ENCODE measurements around the gene GPS1.
A peak's percentile ranks its signal among the peaks of the same experiment; 100 is the strongest.

Gene GPS1

GRCh38 chr17:82064433-82065192, 12.9 kb downstream of the GPS1 start:
- peaks cover 47% of the 10 kb centered on the region for H3K36me3 ChIP-seq (replicated peaks)
- peaks cover 7% of the 10 kb centered on the region for H3K4me1 ChIP-seq
- no peaks in the 10 kb centered on the region; the same call in 1 of the 2 replicates for H3K9me3 ChIP-seq
- H3K27me3 ChIP-seq (ENCODE audit: low read depth) = no peaks in the 10 kb centered on the region
- peak overlapping the region; percentile 86 for H3K4me3 ChIP-seq
- DNase-seq (ENCODE audit: low spot score in 2 of 2) = no peak
- in situ Hi-C loops (cut with MboI; ENCODE audit: low sequenced_read_pairs) = no loop called here

GRCh38 chr17:82065193-82065637, 13.5 kb downstream of the GPS1 start:
- Histone ChIP-seq H3K36me3 (replicated peaks) (peaks cover 41% of the 10 kb centered on the region), H3K27me3 (ENCODE audit: low read depth) (no peaks in the 10 kb centered on the region), H3K9me3 (no peaks in the 10 kb centered on the region; the same call in 1 of the 2 replicates), H3K4me3 (peak overlapping the region; percentile 86), H3K4me1 (peaks cover 7% of the 10 kb centered on the region)
- in situ Hi-C loops (cut with MboI; ENCODE audit: low sequenced_read_pairs) = no loop called here
- no peak for DNase-seq (ENCODE audit: low spot score in 2 of 2)

GRCh38 chr17:82065638-82066303, 14.1 kb downstream of the GPS1 start, which contains the start of gene DUS1L:
Gene DUS1L (minus strand): TSS chr17:82065804. CDS start chr17:82065059, 745 bp downstream.
- no peaks in the 10 kb centered on the region; the same call in 1 of the 2 replicates for H3K9me3 ChIP-seq
- peaks cover 35% of the 10 kb centered on the region for H3K36me3 ChIP-seq (replicated peaks)
- no peaks in the 10 kb centered on the region for H3K27me3 ChIP-seq (ENCODE audit: low read depth)
- peak within 1 kb of the TSS; percentile 86 for H3K4me3 ChIP-seq
- DNase-seq (ENCODE audit: low spot score in 2 of 2) = peak; percentile 22 to 63
- peaks cover 7% of the 10 kb centered on the region for H3K4me1 ChIP-seq
- in situ Hi-C loops (cut with MboI; ENCODE audit: low sequenced_read_pairs) = no loop called here

- no peak for DNase-seq (ENCODE audit: low spot score in 2 of 2)
- Histone ChIP-seq H3K36me3 (replicated peaks) (no peaks in the 10 kb centered on the region), H3K4me1 (peaks cover 7% of the 10 kb centered on the region), H3K4me3 (no peak overlapping the region), H3K27me3 (ENCODE audit: low read depth) (no peaks in the 10 kb centered on the region), H3K9me3 (no peaks in the 10 kb centered on the region; the same call in 1 of the 2 replicates)
- in situ Hi-C loops (cut with MboI; ENCODE audit: low sequenced_read_pairs) = no loop called here
Observed at GRCh38 chr17:82070611-82071010, 18.9 kb downstream of the GPS1 start.

GRCh38 chr17:82072827-82073226, 21.1 kb downstream of the GPS1 start:
- Histone ChIP-seq H3K36me3 (replicated peaks) (peaks cover 1% of the 10 kb centered on the region), H3K27me3 (ENCODE audit: low read depth) (no peaks in the 10 kb centered on the region), H3K4me1 (no peaks in the 10 kb centered on the region), H3K4me3 (no peak overlapping the region), H3K9me3 (no peaks in the 10 kb centered on the region)
- no peak for DNase-seq (ENCODE audit: low spot score in 2 of 2)
- in situ Hi-C loops (cut with MboI; ENCODE audit: low sequenced_read_pairs) = no loop called here

GRCh38 chr17:82073446-82073845, 21.7 kb downstream of the GPS1 start:
- H3K4me3 ChIP-seq = no peak overlapping the region
- in situ Hi-C loops (cut with MboI; ENCODE audit: low sequenced_read_pairs) = no loop called here
- peaks cover 8% of the 10 kb centered on the region for H3K36me3 ChIP-seq (replicated peaks)
- H3K4me1 ChIP-seq = no peaks in the 10 kb centered on the region
- DNase-seq (ENCODE audit: low spot score in 2 of 2) = no peak
- no peaks in the 10 kb centered on the region for H3K27me3 ChIP-seq (ENCODE audit: low read depth)
- H3K9me3 ChIP-seq = no peaks in the 10 kb centered on the region

- Histone ChIP-seq H3K4me3 (no peak overlapping the region), H3K36me3 (replicated peaks) (peaks cover 29% of the 10 kb centered on the region), H3K27me3 (ENCODE audit: low read depth) (no peaks in the 10 kb centered on the region), H3K9me3 (no peaks in the 10 kb centered on the region), H3K4me1 (no peaks in the 10 kb centered on the region)
- in situ Hi-C loops (cut with MboI; ENCODE audit: low sequenced_read_pairs) = no loop called here
- no peak for DNase-seq (ENCODE audit: low spot score in 2 of 2)
Observed at GRCh38 chr17:82076018-82076784, 24.5 kb downstream of the GPS1 start.

- no peaks in the 10 kb centered on the region for H3K4me1 ChIP-seq
- in situ Hi-C loops (cut with MboI; ENCODE audit: low sequenced_read_pairs) = no loop called here
- no peak overlapping the region for H3K4me3 ChIP-seq
- no peaks in the 10 kb centered on the region for H3K27me3 ChIP-seq (ENCODE audit: low read depth)
- DNase-seq (ENCODE audit: low spot score in 2 of 2) = no peak
- H3K36me3 ChIP-seq (replicated peaks) = peaks cover 35% of the 10 kb centered on the region
- no peaks in the 10 kb centered on the region for H3K9me3 ChIP-seq
Observed at GRCh38 chr17:82076785-82077591, 25.3 kb downstream of the GPS1 start.

- H3K27me3 ChIP-seq (ENCODE audit: low read depth) = no peaks in the 10 kb centered on the region
- peaks cover 43% of the 10 kb centered on the region for H3K36me3 ChIP-seq (replicated peaks)
- DNase-seq (ENCODE audit: low spot score in 2 of 2) = no peak
- no peaks in the 10 kb centered on the region for H3K9me3 ChIP-seq
- H3K4me3 ChIP-seq = no peak overlapping the region
- in situ Hi-C loops (cut with MboI; ENCODE audit: low sequenced_read_pairs) = no loop called here
- no peaks in the 10 kb centered on the region for H3K4me1 ChIP-seq
Observed at GRCh38 chr17:82077617-82078358, 26.1 kb downstream of the GPS1 start.

- peaks cover 49% of the 10 kb centered on the region for H3K36me3 ChIP-seq (replicated peaks)
- H3K9me3 ChIP-seq = no peaks in the 10 kb centered on the region
- H3K27me3 ChIP-seq (ENCODE audit: low read depth) = no peaks in the 10 kb centered on the region
- no peaks in the 10 kb centered on the region for H3K4me1 ChIP-seq
- in situ Hi-C loops (cut with MboI; ENCODE audit: low sequenced_read_pairs) = no loop called here
- DNase-seq (ENCODE audit: low spot score in 2 of 2) = no peak
- H3K4me3 ChIP-seq = no peak overlapping the region
Observed at GRCh38 chr17:82078433-82078832, 26.7 kb downstream of the GPS1 start.

- Histone ChIP-seq H3K27me3 (ENCODE audit: low read depth) (no peaks in the 10 kb centered on the region), H3K4me3 (no peak overlapping the region), H3K36me3 (replicated peaks) (peaks cover 56% of the 10 kb centered on the region), H3K4me1 (no peaks in the 10 kb centered on the region), H3K9me3 (no peaks in the 10 kb centered on the region)
- DNase-seq (ENCODE audit: low spot score in 2 of 2) = no peak
- in situ Hi-C loops (cut with MboI; ENCODE audit: low sequenced_read_pairs) = no loop called here
Observed at GRCh38 chr17:82079001-82079677, 27.4 kb downstream of the GPS1 start.

GRCh38 chr17:82080048-82080788, 28.5 kb downstream of the GPS1 start:
- Histone ChIP-seq H3K4me1 (no peaks in the 10 kb centered on the region), H3K36me3 (replicated peaks) (peaks cover 67% of the 10 kb centered on the region), H3K9me3 (no peaks in the 10 kb centered on the region), H3K27me3 (ENCODE audit: low read depth) (no peaks in the 10 kb centered on the region), H3K4me3 (no peak overlapping the region)
- in situ Hi-C loops (cut with MboI; ENCODE audit: low sequenced_read_pairs) = no loop called here
- DNase-seq (ENCODE audit: low spot score in 2 of 2) = no peak

Data from HAP-1 (cell line).